ENCODE data around the gene DBH.

Gene DBH

GRCh38 chr9:133666387-133666786 lies 30.2 kb downstream of the DBH start:
- TF ChIP-seq CTCF (IDR thresholded peaks at IDR 0.05; ENCODE audit: insufficient read depth, missing control alignments) = no peak
- DNase-seq (ENCODE audit: insufficient read length, low spot score) (no peak), FAIRE-seq (no peak)

GRCh38 chr9:133666845-133667244 lies 30.7 kb downstream of the DBH start:
- DNase-seq (ENCODE audit: insufficient read length, low spot score) = no peak
- FAIRE-seq = no peak
- no peak for TF ChIP-seq CTCF (IDR thresholded peaks at IDR 0.05; ENCODE audit: insufficient read depth, missing control alignments)

GRCh38 chr9:133667759-133668450 lies 31.7 kb downstream of the DBH start:
- no peak for FAIRE-seq
- DNase-seq (ENCODE audit: insufficient read length, low spot score) = no peak

GRCh38 chr9:133669182-133669801 lies 33.1 kb downstream of the DBH start:
- no peak for DNase-seq (ENCODE audit: insufficient read length, low spot score)
- no peak for FAIRE-seq
- TF ChIP-seq CTCF (IDR thresholded peaks at IDR 0.05; ENCODE audit: insufficient read depth, missing control alignments) = no peak

More at GRCh38 chr9:133667759-133668450, 31.7 kb downstream of the DBH start:
- TF ChIP-seq CTCF (IDR thresholded peaks at IDR 0.05; ENCODE audit: insufficient read depth, missing control alignments) = no peak

GRCh38 chr9:133670466-133670865 lies 34.3 kb downstream of the DBH start:
- DNase-seq (ENCODE audit: insufficient read length, low spot score) = no peak
- no peak for FAIRE-seq
- no peak for TF ChIP-seq CTCF (IDR thresholded peaks at IDR 0.05; ENCODE audit: insufficient read depth, missing control alignments)

- FAIRE-seq (no peak), DNase-seq (ENCODE audit: insufficient read length, low spot score) (no peak)
- TF ChIP-seq CTCF (IDR thresholded peaks at IDR 0.05; ENCODE audit: insufficient read depth, missing control alignments) = no peak
Measured at GRCh38 chr9:133671371-133671770, 35.2 kb downstream of the DBH start.
